C4-2B (cell line): ENCODE results near the gene LILRB4.

Source experiments
- CTCF ChIP-seq: fragments of 450-650 bp; conservative IDR thresholded peaks from 2 replicates; pipeline ENCODE4 v1.5.1; 2017; ENCODE audit warnings: mild to moderate bottlenecking
- ZFX ChIP-seq: fragments of 450-650 bp; IDR thresholded peaks from 2 replicates; pipeline ENCODE4 v1.6.1; 2017

- TF ChIP-seq CTCF (no peak), ZFX (no peak)
Observed at GRCh38 chr19:54616821-54617560, 45.8 kb upstream of the LILRB4 start.
